Measurements from ENCODE around the gene UGT1A8. TPM values are rescaled to one million over a fixed set of nuclear protein-coding genes. Genes with fewer than 3 reads are reported as not detected.

UGT1A8 gene
- total and polyA plus RNA-seq, 10 donors, result not detected

GRCh38 chr2:233598952-233599351, 18.5 kb upstream of the UGT1A8 start:
- peaks cover 0 to 7% (median 0%) of the 10 kb centered on the region in 8 donors for H3K9me3 ChIP-seq
- TF ChIP-seq POLR2AphosphoS5 (IDR thresholded peaks at IDR 0.05) (no peak), POLR2A (IDR thresholded peaks at IDR 0.05) (no peak), CTCF (IDR thresholded peaks at IDR 0.05 in 8 of 11, conservative IDR thresholded peaks at IDR 0.05 in 3 of 11) (no peak)
- intact Hi-C loops (cut with DNase I; ENCODE audit: low total_unique reads), result no loop called here

GRCh38 chr2:233600386-233600785, 17.0 kb upstream of the UGT1A8 start:
- WGBS, 5 donors, result 71 to 83% (median 79%) methylated on average over 2 of the region's 2 CpGs
- intact Hi-C loops (cut with DNase I; ENCODE audit: low total_unique reads), result no loop called here
- Histone ChIP-seq H3K36me3 (no peaks in the 10 kb centered on the region), H3K4me3 (no peak overlapping the region), H3K27ac (no peak overlapping the region), H3K27me3 (replicated peaks in 1 of 7) (peaks cover 0 to 7% (median 0%) of the 10 kb centered on the region in 7 donors), H3K9me3 (peaks cover 0 to 7% (median 0%) of the 10 kb centered on the region in 8 donors), H3K4me1 (no peaks in the 10 kb centered on the region)
- DNase-seq, result no peak
- TF ChIP-seq POLR2AphosphoS5 (IDR thresholded peaks at IDR 0.05) (no peak), CTCF (IDR thresholded peaks at IDR 0.05 in 8 of 11, conservative IDR thresholded peaks at IDR 0.05 in 3 of 11) (no peak), POLR2A (IDR thresholded peaks at IDR 0.05) (no peak)

More at GRCh38 chr2:233598952-233599351, 18.5 kb upstream of the UGT1A8 start:
- no peak overlapping the region for H3K27ac ChIP-seq
- no peaks in the 10 kb centered on the region for H3K4me1 ChIP-seq
- no peak overlapping the region for H3K4me3 ChIP-seq
- 72 to 92% (median 82%) methylated on average over 3 of the region's 3 CpGs for WGBS, 5 donors
- DNase-seq, result no peak
- H3K27me3 ChIP-seq (replicated peaks in 1 of 7), result peaks cover 0 to 7% (median 0%) of the 10 kb centered on the region in 7 donors
- no peaks in the 10 kb centered on the region for H3K36me3 ChIP-seq

- intact Hi-C loops (cut with DNase I; ENCODE audit: low total_unique reads), result no loop called here
- no peak for TF ChIP-seq POLR2A (IDR thresholded peaks at IDR 0.05)
- TF ChIP-seq POLR2AphosphoS5 (IDR thresholded peaks at IDR 0.05), result no peak
- TF ChIP-seq CTCF (IDR thresholded peaks at IDR 0.05 in 8 of 11, conservative IDR thresholded peaks at IDR 0.05 in 3 of 11), result no peak
- Histone ChIP-seq H3K36me3 (no peaks in the 10 kb centered on the region), H3K4me3 (no peak overlapping the region), H3K27me3 (replicated peaks in 1 of 7) (peaks cover 0 to 7% (median 0%) of the 10 kb centered on the region in 7 donors), H3K9me3 (peaks cover 0 to 7% (median 0%) of the 10 kb centered on the region in 8 donors), H3K27ac (no peak overlapping the region), H3K4me1 (no peaks in the 10 kb centered on the region)
- 70 to 87% (median 79%) methylated on average over 1 of the region's 1 CpG for WGBS, 5 donors
- DNase-seq, result no peak
These were observed 15.4 kb upstream of the UGT1A8 start for GRCh38 chr2:233602076-233602475.

GRCh38 chr2:233603520-233603919, 13.9 kb upstream of the UGT1A8 start:
- DNase-seq, result no peak
- WGBS, 5 donors, result 75 to 91% (median 79%) methylated on average over 4 of the region's 4 CpGs
- H3K4me3 ChIP-seq, result no peak overlapping the region
- no peaks in the 10 kb centered on the region for H3K36me3 ChIP-seq
- peaks cover 0 to 7% (median 0%) of the 10 kb centered on the region in 8 donors for H3K9me3 ChIP-seq
- no peak for TF ChIP-seq CTCF (IDR thresholded peaks at IDR 0.05 in 8 of 11, conservative IDR thresholded peaks at IDR 0.05 in 3 of 11)
- no peak overlapping the region for H3K27ac ChIP-seq
- intact Hi-C loops (cut with DNase I; ENCODE audit: low total_unique reads), result no loop called here
- peaks cover 0 to 7% (median 0%) of the 10 kb centered on the region in 7 donors for H3K27me3 ChIP-seq (replicated peaks in 1 of 7)
- H3K4me1 ChIP-seq, result no peaks in the 10 kb centered on the region

Data from spleen (tissue), 11 donors.